Tibial artery (tissue), 4 donors: Measurements from ENCODE around the gene HIPK2.

Source experiments
- DNase-seq, 2 donors: peaks; one replicate each; pipeline ENCODE4 v3.0.0-alpha.2; 2019
- H3K27ac ChIP-seq, 2 donors: fragments of 200-600 bp; sonication (generic) in 1 of 2; 1 replicate in 1 of 2; 2 replicates in 1 of 2; pipeline ENCODE4 v1.5.1; 2018 to 2019; ENCODE audit warnings: mild to moderate bottlenecking in 1 of 2
- H3K27me3 ChIP-seq, 2 donors: fragments of 200-600 bp; sonication (generic) in 1 of 2; one replicate each; pipeline versions ENCODE4 v1.5.1 to v1.6.0; 2016 to 2019
- H3K36me3 ChIP-seq, 3 donors: fragments of 200-600 bp; sonication (generic) in 2 of 3; one replicate each; pipeline ENCODE4 v1.5.1; 2016 to 2019; ENCODE audit warnings: mild to moderate bottlenecking in 2 of 3
- H3K4me1 ChIP-seq, 4 donors: fragments of 200-600 bp; sonication (generic) in 2 of 4; 1 replicate in 3 of 4; 2 replicates in 1 of 4; pipeline ENCODE4 v1.5.1; 2016 to 2019
- H3K4me3 ChIP-seq, 2 donors: fragments of 200-600 bp; sonication (generic) in 1 of 2; 1 replicate in 1 of 2; 2 replicates in 1 of 2; pipeline ENCODE4 v1.5.1; 2018 to 2019; ENCODE audit warnings: mild to moderate bottlenecking in 2 of 2
- H3K9me3 ChIP-seq, 3 donors: fragments of 200-600 bp; sonication (generic) in 1 of 3; one replicate each; pipeline ENCODE4 v1.5.1; 2016 to 2019
- intact Hi-C: fragments of 100-400 bp; cut with DNase I; formaldehyde crosslinking; loops from one replicate; pipeline ENCODE4 v1.15.0; 2023; ENCODE audit warnings: low total_unique reads
- TF ChIP-seq, protein P1 (sequence below), 2 experiments: fragments of 200-600 bp in 1 of 2; fragments of 450-650 bp in 1 of 2; IDR thresholded peaks; one replicate each; pipeline ENCODE4 v1.5.1; 2017 to 2019; ENCODE audit warnings: antibody characterized with exemption in 2 of 2, mild to moderate bottlenecking in 1 of 2, moderate library complexity in 1 of 2

The HIPK2 gene

DNA sequence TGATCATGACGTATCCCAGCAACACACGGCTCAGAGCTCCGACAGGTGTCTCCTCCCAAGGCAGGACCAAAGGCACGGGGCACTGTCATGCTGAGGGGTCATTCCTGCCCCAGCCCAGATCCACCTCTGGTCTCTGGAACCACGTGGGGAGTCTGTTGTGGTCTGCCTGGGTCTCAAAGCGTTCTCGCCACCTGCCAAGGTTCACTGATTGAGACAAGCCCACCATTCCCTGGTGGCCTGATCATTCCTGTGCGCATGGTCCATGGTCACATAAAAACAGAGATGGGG lies 83.5 kb downstream of the HIPK2 start:
- H3K4me1 ChIP-seq: peaks cover 0 to 29% (median 11%) of the 10 kb centered on the region in 4 donors
- no peak overlapping the region for H3K27ac ChIP-seq
- peak in 1 of 2 donors; percentile 51 for DNase-seq

DNA sequence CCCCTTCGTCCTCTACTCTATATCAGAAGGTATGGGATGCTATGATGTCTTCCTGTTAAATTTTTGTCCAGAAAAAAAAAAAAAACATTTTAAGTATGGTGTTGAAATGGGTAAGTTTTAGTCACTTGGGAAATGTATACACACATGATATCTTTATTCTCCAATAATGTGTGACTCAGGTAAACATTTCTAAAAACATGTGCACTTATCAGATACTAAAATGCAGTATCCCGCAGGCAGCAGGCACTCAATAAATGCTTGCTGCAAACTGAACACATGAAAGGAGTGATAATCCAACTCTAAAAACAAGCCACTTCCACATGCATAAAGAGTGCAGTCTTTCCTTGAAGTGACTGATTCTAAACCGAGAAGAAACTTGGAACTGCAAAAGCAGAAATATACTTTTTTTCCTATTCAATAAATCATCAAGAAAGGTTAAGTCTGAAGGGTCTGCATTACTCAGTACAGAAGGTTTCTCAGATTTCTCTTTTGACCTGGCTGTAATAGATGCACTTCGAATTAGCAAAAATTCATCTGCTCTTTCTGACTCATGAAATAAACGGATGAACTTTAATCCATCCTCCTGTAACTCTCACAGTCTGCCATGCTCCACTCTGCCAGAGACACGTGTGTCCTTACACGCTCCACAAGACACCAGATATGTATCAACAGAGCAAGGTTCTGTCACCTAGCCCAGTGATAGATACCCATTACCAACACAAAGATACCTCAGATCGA lies 84.0 kb downstream of the HIPK2 start:
- no peak overlapping the region for H3K27ac ChIP-seq
- DNase-seq: no peak
- H3K4me1 ChIP-seq: peaks cover 0 to 29% (median 11%) of the 10 kb centered on the region in 4 donors
- no peaks in the 10 kb centered on the region for H3K9me3 ChIP-seq
- no peak overlapping the region for H3K4me3 ChIP-seq
- H3K27me3 ChIP-seq: no peaks in the 10 kb centered on the region
- intact Hi-C loops: no loop called here
- TF ChIP-seq, protein P1, sequence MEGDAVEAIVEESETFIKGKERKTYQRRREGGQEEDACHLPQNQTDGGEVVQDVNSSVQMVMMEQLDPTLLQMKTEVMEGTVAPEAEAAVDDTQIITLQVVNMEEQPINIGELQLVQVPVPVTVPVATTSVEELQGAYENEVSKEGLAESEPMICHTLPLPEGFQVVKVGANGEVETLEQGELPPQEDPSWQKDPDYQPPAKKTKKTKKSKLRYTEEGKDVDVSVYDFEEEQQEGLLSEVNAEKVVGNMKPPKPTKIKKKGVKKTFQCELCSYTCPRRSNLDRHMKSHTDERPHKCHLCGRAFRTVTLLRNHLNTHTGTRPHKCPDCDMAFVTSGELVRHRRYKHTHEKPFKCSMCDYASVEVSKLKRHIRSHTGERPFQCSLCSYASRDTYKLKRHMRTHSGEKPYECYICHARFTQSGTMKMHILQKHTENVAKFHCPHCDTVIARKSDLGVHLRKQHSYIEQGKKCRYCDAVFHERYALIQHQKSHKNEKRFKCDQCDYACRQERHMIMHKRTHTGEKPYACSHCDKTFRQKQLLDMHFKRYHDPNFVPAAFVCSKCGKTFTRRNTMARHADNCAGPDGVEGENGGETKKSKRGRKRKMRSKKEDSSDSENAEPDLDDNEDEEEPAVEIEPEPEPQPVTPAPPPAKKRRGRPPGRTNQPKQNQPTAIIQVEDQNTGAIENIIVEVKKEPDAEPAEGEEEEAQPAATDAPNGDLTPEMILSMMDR (IDR thresholded peaks at IDR 0.05): no peak
- H3K36me3 ChIP-seq: peaks cover 9 to 30% (median 12%) of the 10 kb centered on the region in 3 donors

More for the DNA sequence above, 83.5 kb downstream of the HIPK2 start:
- peaks cover 5 to 28% (median 12%) of the 10 kb centered on the region in 3 donors for H3K36me3 ChIP-seq
- intact Hi-C loops: no loop called here
- H3K4me3 ChIP-seq: no peak overlapping the region
- H3K9me3 ChIP-seq: no peaks in the 10 kb centered on the region
- H3K27me3 ChIP-seq: no peaks in the 10 kb centered on the region
- TF ChIP-seq, protein P1 (IDR thresholded peaks at IDR 0.05): no peak

DNA sequence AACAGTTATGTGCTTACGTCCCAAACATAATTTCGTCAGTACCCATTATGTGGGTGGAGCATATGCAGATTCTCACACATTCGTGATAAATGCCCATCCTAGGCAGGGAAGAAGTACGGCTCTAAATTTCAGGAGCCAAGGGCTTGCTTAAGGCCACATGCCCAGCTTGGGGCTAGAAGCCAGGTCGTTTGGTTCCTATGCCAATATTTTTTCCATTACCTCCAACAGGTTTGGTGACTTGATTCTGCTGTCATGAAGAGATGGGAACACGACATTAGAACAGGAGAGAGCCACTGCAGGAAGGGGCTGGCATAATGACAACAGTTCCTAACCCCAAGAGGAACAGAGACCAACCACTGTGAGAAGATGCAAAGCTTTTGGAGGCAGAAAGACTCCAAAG lies 85.1 kb downstream of the HIPK2 start:
- Histone ChIP-seq H3K9me3 (no peaks in the 10 kb centered on the region), H3K36me3 (peaks cover 6 to 23% (median 12%) of the 10 kb centered on the region in 3 donors), H3K4me3 (no peak overlapping the region), H3K27me3 (no peaks in the 10 kb centered on the region), H3K27ac (no peak overlapping the region), H3K4me1 (peaks cover 0 to 29% (median 11%) of the 10 kb centered on the region in 4 donors)
- no peak for DNase-seq
- TF ChIP-seq, protein P1 (IDR thresholded peaks at IDR 0.05): no peak
- intact Hi-C loops: no loop called here

DNA sequence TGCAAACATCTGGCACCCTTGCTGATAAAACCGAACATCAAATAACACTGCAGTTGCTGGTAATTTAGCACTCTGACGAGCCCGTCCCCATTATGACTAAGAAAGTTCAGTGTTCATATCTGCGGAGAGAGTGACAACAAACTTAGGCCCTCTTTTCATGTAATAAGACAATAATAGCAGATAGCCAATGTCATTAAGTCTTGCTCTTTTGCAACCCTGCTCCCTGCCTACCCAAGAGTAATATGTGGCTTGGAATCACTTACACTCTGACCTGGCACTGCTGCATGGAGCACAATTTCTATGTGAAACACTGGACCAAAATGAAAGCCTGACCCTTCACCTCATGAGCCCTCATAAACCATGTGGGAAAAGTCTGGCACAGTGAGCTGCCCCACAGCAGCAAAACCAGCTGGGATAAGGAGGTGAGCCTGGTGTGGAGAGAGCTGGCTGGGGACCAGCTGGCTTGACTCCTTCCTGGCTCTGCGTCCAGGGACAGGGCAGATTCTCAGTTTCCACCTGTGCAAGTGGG lies 86.5 kb downstream of the HIPK2 start:
- Histone ChIP-seq H3K36me3 (peaks cover 6 to 15% (median 12%) of the 10 kb centered on the region in 3 donors), H3K4me3 (no peak overlapping the region), H3K27ac (peak overlapping the region in 1 of 2 donors; percentile 13), H3K27me3 (no peaks in the 10 kb centered on the region), H3K9me3 (no peaks in the 10 kb centered on the region), H3K4me1 (peaks cover 0 to 29% (median 11%) of the 10 kb centered on the region in 4 donors)
- DNase-seq: peak in 1 of 2 donors; percentile 82
- TF ChIP-seq, protein P1 (IDR thresholded peaks at IDR 0.05): no peak
- intact Hi-C loops: no loop called here

DNA sequence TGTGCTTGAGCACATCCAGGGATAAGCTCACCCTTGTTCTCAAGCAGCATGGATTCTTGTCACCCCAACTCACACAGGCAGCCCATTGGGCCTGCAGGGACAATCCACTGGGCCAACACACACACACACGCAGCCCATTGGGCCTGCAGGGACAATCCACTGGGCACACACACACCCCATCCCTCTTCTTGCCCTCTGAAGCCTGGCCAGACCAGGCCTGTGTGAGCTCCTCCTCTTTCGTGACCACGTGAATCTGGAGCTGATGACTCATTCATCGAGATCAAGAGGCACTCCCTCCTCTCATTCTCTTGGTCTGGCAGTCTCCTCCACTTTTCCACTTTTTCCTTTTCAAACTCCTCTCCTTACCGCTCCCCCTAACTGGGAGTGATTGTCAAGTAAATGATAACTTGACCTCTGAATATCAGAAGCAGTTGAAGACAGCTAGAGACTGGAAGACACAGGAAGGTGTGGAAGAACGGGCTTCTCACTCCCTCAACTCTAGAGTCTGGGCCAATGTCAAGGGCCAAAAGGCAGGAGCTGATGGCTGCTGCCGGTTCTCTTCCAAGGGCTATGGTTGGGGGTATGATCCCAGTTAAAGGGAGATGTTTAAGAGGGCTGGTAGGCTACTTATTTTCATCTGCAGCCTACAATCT lies 89.7 kb downstream of the HIPK2 start:
- no peaks in the 10 kb centered on the region for H3K27me3 ChIP-seq
- TF ChIP-seq, protein P1 (IDR thresholded peaks at IDR 0.05): no peak
- H3K4me3 ChIP-seq: no peak overlapping the region
- intact Hi-C loops: loop anchor here (10.0 kb wide), 1 partner anchor 87 kb away; the partner anchor contains the start of gene HIPK2
- no peak overlapping the region for H3K27ac ChIP-seq
- peaks cover 12 to 15% (median 12%) of the 10 kb centered on the region in 3 donors for H3K36me3 ChIP-seq
- H3K4me1 ChIP-seq: peaks cover 0 to 43% (median 21%) of the 10 kb centered on the region in 4 donors
- DNase-seq: no peak
- H3K9me3 ChIP-seq: peaks cover 0 to 9% (median 0%) of the 10 kb centered on the region in 3 donors
